Germinal center (tissue), 1 donor: ENCODE results near the gene PLIN3.
"Not testable (repeated sequence)": the region's sequence is repeated elsewhere in the genome, so short reads cannot be mapped to it uniquely, and the experiment has no call there.

ENCODE experiments used
- DNase-seq: peaks from one replicate; pipeline ENCODE4 v3.0.0; 2012; ENCODE audit warnings: mixed read lengths, low spot score

PLIN3 gene, protein sequence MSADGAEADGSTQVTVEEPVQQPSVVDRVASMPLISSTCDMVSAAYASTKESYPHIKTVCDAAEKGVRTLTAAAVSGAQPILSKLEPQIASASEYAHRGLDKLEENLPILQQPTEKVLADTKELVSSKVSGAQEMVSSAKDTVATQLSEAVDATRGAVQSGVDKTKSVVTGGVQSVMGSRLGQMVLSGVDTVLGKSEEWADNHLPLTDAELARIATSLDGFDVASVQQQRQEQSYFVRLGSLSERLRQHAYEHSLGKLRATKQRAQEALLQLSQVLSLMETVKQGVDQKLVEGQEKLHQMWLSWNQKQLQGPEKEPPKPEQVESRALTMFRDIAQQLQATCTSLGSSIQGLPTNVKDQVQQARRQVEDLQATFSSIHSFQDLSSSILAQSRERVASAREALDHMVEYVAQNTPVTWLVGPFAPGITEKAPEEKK

DNA sequence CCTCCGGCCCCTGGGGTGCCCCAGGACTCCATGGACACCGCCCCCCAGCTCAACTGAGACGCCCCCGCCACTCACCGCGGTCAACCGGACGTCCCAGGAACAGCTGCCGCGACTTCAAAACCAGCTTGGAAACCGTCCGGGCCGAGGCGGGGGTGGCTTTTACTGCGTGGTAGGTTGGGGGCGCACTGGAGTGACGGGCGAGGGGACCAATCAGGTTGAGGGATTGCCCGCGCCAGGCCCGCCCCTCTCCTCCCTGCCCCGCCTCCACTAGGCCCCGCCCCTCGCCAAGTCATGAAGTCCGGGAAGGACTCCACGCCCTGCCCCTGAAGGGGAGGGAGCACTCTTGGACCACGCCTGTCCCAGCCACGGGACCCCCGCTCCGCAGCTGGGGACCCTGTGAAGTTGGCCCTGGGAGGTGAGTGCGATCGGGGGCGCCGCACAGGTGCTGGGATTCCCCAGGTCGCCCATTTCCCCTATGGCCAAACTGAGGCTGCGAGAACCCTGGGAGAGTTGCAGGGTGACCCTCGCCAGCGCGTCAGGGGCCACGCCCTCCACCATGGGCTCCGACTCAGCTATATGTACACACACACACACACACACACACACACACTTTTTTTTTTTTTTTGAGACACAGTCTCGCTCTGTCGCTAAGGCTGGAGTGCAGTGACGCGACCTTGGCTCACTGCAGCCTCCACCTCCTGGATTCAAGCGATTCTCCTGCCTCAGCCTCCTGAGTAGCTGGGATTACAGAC is at the start of gene PLIN3:
Gene PLIN3 (minus strand): TSS at position 134 of the 752 bp plus-strand sequence. CDS start 6,273 bp downstream, outside the sequence.
- peak; percentile 100 for DNase-seq

DNA sequence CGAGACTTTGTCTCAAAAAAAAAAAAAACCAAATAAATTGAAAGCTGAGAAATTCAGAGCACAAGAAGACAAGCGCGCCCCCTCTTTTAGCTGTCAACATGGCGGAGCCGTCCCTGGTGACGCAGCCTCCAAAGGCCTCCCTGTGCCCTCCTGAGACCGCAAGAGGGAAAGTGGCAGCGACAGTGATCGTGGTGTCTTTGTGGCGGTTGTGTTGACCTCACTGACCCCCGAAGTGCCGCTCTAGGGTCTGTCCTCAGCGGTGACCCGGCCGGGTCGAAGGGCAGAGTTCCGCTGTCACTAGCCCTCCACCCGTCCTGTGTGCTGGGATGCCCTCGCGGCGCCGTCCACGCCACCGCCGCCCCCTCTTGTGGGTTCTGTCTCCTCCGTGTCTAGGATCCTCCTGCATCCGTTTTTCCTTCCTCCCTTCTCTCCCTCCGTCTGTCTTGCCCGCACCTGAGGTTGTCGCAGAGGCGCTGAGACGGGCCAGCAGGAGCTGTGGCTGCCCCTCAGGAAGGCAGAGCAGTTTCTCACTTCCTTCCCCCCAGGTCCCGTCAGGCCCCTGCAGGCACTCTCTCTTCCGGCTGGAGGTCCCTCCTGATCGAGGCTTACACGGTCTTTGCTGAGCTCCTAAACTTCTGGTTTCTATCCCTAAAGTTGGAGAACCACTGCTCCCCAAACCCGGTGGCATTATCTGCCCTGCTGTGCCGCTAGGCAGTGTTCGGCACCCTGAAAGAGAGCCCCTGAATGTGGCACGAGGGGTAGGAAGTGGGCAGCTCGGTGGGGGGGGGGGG is 49.0 kb upstream of the PLIN3 start:
- peak; percentile 68 for DNase-seq

DNA sequence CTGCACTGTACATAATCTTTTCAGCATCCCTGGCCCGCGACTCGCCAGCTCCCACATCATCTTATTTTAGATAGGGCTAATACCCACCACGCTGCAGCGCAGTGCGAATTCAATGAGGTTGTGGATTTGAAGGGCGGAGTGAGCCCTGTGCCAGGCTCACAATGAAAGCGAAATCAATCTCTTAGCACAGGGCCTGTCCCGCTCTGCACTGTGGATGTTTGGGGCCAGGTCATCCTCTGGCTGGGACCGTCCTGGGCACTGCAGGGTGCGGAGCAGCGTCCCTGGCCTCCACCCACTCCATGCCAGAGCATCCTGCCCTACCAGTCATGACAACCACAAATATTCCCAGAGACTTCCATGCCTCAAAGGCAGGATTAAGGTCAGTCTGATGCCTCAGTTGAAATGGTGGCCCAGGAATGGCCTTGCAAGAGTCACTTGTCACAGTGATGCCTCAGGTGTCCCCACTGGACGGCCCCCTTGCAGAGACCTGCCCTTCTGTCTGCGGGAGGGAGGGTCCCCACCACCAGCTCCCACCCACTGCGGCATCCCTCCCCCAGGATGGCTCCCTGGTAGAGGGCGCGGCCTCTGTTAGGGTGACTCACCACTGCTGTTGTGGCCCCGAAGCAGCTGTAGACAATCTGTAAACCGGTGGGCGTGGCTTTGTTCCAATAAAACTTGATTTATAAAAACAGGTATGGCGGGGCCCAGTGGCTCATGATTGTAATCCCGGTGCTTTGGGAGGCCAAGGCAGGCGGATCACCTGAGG is 47.5 kb upstream of the PLIN3 start:
- DNase-seq, result no peak

DNA sequence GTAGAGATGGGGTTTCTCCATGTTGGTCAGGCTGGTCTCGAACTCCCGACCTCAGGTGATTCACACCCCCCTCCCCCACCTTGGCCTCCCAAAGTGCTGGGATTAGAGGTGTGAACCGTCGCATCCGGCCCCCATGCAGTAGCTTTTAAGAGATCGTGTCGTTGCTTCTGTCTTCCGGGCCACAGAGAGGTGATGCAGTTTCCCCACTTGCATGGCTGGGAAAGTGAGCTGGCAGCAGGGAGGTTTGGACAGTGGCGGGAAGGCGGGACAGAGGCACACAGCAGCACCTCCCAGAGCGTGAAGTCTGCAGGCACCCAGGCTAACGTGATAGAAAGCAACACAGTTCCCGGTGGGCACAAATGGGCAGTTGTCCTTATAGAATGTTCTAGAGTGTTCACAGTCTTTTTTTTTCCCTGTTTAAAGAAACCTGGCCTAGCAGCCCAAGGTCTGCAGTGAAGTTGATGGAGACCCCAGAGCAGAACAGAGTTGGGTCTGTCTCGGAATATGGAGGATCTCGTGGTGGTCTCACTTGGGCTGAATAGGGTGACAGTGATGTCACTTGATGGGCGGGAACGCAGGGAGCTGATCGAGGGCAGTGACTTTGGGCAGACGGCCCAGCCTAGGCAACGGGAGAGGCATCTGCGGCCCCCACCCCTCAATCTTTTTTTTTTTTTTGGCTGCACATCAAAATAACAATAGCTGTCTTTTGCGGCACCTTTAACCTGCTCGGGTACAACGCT is 46.7 kb upstream of the PLIN3 start:
- no peak for DNase-seq

DNA sequence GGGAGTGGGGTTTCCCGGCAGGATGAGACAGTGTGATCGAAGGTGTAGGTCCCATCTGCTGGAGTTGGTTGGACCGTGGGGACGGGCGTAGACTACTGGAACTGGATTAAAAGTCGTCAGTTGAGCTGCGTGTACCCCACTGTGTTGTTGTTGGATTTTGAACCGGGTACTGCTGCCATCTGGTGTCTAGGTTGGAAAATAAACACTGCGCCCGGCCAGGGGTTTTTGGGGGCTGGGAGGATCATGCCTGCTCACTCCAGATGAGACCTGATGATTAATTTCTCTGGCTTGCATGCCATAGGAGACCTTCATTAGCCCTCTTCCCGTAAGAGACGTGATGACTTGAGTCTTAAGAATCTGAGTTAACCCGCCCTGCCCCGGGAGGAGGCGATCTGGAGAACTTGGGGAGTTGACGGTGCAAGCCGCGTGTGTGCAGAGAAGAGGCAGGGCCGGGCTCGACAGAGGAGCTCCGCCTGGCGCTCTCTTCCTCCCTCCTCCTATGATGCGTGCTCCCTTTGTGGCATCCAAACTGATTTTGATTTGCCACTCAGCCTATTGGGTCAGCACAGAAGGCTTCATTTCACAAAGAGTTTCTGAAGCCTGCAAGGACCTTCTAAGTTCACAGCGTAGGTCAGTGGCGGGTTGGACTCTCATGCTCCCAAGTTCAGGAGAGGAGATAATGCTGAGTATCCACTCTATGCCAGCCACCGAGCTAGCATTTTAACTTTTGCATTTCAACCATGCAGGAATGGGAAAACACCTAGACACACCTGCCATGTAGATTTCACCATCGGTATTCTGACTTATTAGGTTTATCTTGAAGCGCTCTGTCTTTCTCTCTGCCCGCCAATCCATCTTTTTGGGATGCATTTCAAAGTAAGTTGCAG is 44.6 kb upstream of the PLIN3 start:
- peak; percentile 79 for DNase-seq

DNA sequence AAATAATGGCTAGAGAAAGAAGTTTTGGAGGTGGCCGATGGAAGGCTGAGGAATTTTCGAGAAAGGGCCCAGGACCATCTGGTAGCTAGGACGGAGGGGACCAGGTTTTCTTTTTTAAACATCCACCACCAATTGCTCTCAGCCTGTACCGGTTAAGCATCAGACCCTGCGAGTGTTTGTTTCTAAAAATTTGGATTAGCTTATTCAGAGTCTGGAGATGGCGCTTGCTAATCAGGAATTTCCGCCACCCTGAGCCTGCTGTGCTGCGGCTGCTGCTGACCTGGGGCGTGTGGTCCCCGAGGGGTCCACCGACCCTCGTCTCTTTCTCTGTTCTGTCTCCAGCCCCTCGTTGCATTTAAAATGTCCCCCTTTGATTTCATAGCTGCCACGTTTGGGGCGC is 43.8 kb upstream of the PLIN3 start:
- DNase-seq, result no peak

GRCh38 chr19:4910594-4911281 is 43.3 kb upstream of the PLIN3 start:
- DNase-seq, result peak; percentile 48

DNA sequence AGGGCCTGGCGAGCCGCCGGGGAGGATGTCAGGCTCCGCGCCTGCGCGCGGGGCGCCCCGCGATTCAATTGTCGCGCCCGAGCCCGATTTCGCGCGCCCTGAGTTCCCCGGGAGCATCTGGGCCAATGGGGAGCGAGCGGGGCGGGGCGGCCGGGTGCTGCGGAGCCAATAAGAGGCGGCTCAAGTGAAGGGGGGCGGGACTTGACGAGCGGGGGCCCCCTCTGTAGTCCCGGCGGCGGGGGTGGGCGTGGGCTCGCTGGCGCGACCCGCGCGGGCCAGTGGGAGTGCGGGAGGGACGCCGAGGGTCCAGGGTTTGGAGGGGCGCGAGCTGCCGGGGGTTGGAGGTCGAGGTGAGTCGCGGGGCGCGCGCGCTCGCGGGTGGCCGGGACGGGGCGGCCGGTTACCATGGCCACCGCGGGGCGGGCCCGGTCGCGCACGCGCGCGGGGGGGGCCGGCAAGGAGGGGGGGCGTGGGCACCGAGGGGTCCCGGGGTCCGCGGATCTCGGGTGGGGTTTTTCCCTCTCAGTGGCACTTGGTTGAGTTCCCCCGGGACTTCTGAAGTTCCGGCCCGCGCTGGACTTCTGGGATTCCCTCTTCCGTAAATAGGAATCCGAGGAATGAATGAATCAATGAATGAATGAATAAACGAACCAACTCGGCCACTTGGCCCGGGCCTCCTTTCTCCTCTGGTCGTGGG is 42.6 kb upstream of the PLIN3 start:
- peak; percentile 98 for DNase-seq

- DNase-seq, result peak; percentile 48
Measured at GRCh38 chr19:4909156-4909896, 41.9 kb upstream of the PLIN3 start, which contains the start of gene UHRF1. UHRF1 (plus strand) TSS chr19:4909501; CDS start chr19:4910886, 1,385 bp downstream.

DNA sequence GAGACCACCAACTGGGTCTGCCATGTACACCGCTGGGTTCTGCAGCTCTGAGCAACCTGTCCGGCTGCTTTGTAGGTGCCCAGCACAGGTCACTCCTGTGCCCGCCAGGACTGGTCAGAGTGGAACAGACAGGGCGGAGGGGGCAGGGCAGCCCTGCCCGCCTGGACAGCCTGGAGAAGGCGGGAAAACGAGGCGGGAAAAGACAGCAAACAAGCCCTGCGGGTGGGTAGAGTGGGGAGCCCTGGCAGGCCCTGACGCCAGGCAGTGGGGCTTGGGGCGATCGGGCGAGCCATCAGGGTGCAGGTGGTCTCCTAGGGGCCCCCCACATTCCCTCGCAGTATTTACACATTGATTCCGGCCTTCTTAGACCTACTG is 41.3 kb upstream of the PLIN3 start:
- no peak for DNase-seq

DNA sequence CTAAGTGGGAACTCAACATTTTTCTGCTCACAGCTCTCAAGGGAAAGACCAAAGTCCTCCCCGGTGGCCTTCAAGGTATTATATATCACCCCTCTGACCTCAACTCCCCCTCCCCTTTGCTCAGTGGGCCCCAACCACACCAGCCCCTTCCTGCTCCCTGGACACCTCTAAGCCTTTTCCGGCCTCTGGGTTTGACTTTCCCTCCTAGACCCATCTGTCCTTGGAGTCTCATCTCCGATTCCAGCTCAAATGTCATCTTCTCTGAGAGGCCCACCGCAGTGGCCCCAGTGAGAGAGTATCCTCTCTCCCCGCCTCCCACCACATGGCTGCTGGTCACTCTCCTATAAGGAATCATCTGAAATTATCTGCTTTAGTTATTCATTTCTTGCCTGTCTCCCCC is 40.9 kb upstream of the PLIN3 start:
- DNase-seq, result no peak

GRCh38 chr19:4906963-4907362 is 39.5 kb upstream of the PLIN3 start:
- no peak for DNase-seq

DNA sequence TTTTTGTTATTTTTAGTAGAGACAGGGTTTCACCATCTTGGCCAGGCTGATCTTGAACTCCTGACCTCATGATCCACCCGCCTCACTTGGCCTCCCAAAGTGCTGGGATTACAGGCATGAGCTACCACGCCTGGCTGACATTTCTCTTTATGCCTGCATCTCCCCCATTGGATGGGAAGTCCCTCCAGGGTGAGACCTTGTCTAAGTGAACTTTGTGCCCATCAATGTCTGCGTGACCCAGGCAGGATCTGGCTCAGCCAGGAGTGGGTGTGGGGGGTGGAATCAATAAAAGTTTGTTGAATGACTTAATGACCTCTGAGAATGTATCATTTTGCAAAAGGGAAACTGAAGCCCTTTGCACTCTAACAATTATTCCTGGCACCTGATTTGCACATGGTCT is 37.0 kb upstream of the PLIN3 start:
- DNase-seq, result no peak

- no peak for DNase-seq
Measured at GRCh38 chr19:4902796-4903195, 35.3 kb upstream of the PLIN3 start, which contains the start of gene ARRDC5. ARRDC5 (minus strand) TSS chr19:4902896; CDS start chr19:4902825, 71 bp downstream.

- not testable (repeated sequence) for DNase-seq
Measured at GRCh38 chr19:4900879-4901278, 33.4 kb upstream of the PLIN3 start.

- no peak for DNase-seq
Measured at GRCh38 chr19:4897146-4897545, 29.7 kb upstream of the PLIN3 start.

DNA sequence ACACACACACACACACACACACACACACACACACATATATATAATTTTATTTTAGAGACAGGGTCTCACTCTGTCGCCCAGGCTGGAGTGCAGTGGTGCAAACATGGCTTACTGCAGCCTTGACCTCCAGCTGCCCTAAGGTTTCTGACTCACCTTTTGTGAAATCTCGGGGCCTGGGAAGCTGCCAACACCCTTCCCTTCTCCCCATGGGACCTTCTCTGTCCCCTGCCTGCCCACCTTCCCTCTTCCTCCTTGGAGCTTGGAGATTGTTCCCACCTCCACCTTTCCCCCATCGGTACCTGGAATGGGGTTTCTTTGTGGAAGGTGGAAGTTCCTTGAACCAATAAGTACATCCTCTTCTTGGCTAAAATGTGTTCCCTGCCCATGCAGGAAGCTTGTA is 28.9 kb upstream of the PLIN3 start:
- DNase-seq, result no peak

DNA sequence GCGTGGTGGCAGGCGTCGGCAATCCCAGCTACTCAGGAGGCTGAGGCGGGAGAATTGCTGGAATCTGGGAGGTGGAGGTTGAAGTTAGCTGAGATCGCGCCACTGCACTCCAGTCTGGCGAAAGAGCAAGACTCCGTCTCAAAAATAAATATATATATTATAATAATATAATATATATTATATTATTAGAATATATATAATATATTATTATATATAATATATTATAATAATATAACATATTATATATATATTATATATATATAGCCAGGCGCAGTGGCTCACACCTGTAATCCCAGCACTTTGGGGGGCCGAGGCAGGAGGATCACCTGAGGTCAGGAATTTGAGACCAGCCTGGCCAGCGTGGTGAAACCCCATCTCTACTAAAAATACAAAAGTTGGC is 25.5 kb upstream of the PLIN3 start:
- not testable (repeated sequence) for DNase-seq
